Mammary epithelial cell (primary cell): ENCODE results near the gene NEO1.

Experiments
- EZH2 ChIP-seq: IDR thresholded peaks from 2 replicates; pipeline ENCODE4 v1.6.1; 2012; ENCODE audit warnings: low read length, inconsistent platforms, borderline replicate concordance
- TF ChIP-seq, protein P1 (sequence below), 2 donors: IDR thresholded peaks in 1 of 2; conservative IDR thresholded peaks in 1 of 2; 2 replicates each; pipeline ENCODE4 v1.5.1; 2011 to 2012; ENCODE audit warnings: inconsistent platforms in 2 of 2, low read length in 2 of 2, mild to moderate bottlenecking in 2 of 2, control low read depth in 1 of 2, low read depth in 1 of 2; ENCODE audit not compliant: insufficient read depth in 1 of 2; ENCODE audit errors: extremely low read depth in 1 of 2

GRCh38 chr15:73225358-73226015 lies 173.2 kb downstream of the NEO1 start:
- TF ChIP-seq, protein P1, sequence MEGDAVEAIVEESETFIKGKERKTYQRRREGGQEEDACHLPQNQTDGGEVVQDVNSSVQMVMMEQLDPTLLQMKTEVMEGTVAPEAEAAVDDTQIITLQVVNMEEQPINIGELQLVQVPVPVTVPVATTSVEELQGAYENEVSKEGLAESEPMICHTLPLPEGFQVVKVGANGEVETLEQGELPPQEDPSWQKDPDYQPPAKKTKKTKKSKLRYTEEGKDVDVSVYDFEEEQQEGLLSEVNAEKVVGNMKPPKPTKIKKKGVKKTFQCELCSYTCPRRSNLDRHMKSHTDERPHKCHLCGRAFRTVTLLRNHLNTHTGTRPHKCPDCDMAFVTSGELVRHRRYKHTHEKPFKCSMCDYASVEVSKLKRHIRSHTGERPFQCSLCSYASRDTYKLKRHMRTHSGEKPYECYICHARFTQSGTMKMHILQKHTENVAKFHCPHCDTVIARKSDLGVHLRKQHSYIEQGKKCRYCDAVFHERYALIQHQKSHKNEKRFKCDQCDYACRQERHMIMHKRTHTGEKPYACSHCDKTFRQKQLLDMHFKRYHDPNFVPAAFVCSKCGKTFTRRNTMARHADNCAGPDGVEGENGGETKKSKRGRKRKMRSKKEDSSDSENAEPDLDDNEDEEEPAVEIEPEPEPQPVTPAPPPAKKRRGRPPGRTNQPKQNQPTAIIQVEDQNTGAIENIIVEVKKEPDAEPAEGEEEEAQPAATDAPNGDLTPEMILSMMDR (conservative IDR thresholded peaks at IDR 0.05 in 1 of 2, IDR thresholded peaks at IDR 0.05 in 1 of 2; ENCODE audit: extremely low read depth in 1 of 2, insufficient read depth in 1 of 2, low read depth in 1 of 2, low read length in 2 of 2) = no peak
- TF ChIP-seq EZH2 = no peak
